Stimulated activated CD8-positive, alpha-beta memory T cell treated with anti-CD3 and anti-CD28 coated beads, Interleukin-4, amount 100 ng/mL, for 4 hours (primary cell): Measurements from ENCODE around the gene PREB.

Source experiments
- DNase-seq, 2 donors: peaks; one replicate each; pipeline ENCODE4 v3.0.0-alpha.2; 2020; ENCODE audit warnings: low read depth in 2 of 2, low spot score in 1 of 2

PREB gene

GRCh38 chr2:27096748-27097297 lies 37.6 kb downstream of the PREB start:
- no peak for DNase-seq

- no peak for DNase-seq
Measured at GRCh38 chr2:27095745-27096651, 38.4 kb downstream of the PREB start.

DNA sequence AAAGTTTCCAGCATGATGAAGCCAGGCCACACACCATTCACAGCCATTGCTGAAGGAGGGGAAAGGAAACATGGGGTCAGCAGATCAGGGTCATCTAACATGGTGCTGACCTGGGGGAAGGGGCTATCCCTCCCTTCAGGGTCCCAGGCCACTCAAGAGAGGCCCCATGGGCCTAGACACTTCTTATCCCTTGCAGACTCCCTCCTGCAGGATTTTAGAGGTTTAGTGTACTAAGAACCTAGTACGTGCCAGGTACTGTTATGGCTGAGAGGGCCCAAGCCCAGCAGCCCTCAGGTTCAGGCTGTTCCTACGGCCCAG lies 39.0 kb downstream of the PREB start:
- DNase-seq: no peak

DNA sequence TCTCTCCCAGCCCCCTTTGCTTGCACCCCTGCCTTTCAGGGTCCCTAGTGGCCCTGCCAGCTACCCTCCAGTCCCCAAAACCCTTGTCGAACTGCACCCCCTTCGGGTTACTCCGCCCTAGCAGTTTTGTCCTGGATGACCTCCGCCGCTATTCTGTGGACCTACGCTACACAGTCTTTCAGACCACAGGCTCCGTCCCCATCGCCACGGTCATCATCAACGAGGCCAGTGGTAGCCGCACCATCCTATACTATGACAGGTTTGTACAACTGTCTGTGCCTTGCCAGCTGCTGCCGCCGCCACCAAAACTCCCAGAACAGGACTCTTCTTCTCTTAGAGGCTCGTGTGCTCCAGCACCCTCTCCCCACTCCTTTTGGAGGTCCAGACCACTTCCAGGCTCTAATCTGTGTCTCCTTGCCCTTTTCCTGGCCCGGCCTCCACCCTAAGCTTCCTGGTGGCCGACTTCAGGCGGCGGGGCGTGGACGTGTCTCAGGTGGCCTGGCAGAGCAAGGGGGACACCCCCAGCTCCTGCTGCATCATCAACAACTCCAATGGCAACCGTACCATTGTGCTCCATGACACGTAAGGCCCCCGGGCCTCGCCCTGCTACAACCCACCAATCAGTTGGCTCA lies 40.0 kb downstream of the PREB start:
- no peak for DNase-seq

- no peak for DNase-seq
Measured at GRCh38 chr2:27093430-27094352, 40.7 kb downstream of the PREB start.

- DNase-seq: no peak
Measured at GRCh38 chr2:27092696-27093429, 41.6 kb downstream of the PREB start.

DNA sequence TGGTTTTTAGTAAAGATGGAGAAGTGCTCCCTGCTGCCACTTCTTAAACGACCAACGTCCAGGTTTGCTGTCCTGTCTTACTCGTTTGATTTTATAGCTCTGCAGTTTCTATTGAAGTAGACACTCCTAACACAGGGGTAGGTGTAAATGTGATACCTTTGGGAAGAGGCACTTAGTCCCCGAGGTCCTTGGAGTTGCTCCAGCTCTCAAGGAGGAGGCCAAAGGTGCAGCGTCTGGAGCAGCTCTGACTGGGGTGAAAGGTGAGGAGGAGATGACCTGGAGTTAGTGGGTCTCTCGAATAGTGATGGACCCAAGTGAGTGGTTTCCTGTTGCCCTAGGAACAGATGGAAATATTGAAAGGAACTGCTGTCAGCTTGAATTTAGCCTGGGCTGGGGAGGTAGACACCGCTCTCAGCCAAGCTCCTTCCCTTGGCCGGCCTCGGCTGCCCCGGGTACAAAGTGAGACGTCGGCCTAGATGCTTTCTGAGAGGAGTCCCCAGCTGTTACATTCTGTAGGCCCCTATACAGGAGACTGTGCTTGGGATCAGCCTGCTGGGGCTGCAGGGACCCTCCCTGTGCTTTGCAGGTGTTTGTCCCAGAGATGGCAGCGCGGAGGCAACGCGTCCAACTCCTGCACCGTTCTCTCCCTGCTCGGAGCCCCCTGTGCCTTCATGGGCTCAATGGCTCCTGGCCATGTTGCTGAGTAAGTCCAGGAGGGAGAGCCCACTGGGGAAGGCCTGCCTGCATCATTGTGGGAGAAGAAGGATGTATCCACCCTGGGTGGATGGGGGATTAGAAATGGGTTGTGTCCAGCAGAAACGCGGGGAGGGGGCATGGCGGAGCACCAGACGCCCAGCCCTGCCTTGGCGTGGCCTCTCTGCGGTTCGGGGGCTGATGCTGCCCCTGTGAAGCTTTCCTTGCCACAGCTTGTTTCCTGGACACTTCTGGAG lies 42.4 kb downstream of the PREB start:
- no peak for DNase-seq

DNA sequence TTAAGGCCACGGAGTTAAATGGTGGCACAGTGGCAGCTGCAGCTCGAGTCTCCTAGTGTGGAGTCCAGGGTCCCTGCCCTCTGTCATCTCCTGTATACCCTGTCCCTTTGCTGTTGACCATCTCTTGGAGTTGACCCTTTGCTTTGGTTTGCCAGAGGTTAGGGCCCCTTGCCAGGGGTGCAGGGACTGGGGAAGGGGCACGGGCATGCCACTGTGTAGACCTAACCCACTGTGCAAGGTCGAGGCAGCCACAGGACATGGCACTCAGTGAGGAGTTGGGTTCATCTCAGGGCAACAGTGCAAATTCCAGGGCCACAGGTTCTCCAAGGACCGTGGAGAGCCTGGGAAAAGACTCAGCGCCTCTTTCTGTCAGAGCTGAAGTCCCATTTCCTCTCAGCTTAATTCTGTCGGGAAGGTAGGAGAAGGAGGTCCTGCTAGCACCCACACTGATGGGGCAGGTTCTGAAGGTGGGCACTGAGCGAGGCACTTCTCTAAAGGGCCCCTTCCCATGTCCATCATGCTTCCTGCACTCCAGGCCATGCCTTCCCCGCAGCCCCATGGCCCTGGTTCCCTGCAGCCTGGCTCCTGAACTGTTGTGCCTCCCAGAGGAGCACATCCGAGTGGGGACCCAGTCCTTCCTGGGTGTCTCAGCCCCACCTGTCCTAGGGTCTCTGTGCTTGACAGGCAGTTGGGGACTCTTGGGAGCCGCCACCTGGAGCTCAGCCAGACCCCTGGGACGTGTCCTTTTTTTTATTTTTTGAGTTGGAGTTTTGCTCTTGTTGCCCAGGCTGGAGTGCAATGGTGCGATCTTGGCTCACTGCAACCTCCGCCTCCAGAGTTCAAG lies 45.1 kb downstream of the PREB start:
- DNase-seq: no peak

DNA sequence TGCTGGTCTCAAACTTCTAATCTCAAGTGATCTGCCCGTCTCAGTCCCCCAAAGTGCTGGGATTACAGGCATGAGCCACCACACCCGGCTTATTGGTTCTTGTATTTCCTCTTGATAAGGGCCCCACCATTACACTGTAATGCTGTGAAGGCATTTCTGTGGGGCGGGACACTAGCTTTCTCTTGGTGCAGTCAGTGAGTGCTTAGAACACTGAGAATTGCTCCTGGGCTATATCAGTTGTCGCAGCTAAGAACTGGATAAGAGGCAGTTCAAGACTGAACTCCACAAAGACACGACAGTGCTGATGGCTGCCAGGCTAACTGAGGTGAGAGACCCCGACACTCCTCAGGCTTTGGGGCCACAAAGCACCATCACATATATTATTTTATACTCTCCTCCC lies 45.8 kb downstream of the PREB start:
- DNase-seq: no peak

DNA sequence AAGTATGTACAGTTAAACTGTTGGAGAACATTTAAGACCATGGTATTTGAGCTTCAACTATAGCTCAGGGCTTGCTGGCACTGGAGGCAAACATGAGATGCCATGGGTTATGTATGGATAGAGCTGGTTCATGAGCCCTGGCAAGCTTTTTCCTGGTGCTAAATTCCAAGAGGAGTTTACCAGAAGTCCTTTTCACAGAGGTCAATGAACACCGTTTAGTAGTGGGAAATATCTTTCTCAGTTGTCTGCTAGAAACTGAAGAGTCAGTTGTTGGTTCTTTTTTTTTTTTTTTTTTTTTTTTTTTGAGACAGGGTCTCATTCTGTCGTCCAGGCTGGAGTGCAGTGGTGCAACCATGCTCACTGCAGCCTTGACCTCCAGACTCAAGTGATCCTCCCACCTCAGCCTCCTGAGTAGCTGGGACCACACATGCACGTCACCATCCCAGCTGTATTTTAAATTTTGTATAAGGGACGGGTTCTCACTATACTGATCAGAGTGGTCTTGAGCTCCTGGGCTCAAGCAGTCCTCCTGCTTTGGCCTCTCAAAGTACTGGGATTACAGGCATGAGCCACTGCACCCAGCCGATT lies 46.5 kb downstream of the PREB start:
- no peak for DNase-seq

GRCh38 chr2:27086724-27087593 lies 47.5 kb downstream of the PREB start, which contains the start of gene KHK:
TSS of gene KHK (plus strand) at chr2:27086772. CDS start at chr2:27087260, 488 bp downstream.
- DNase-seq: no peak

GRCh38 chr2:27086090-27086723 lies 48.2 kb downstream of the PREB start:
- peak; percentile 94 to 95 for DNase-seq

- no peak for DNase-seq
Measured at GRCh38 chr2:27085673-27086089, 48.8 kb downstream of the PREB start.

DNA sequence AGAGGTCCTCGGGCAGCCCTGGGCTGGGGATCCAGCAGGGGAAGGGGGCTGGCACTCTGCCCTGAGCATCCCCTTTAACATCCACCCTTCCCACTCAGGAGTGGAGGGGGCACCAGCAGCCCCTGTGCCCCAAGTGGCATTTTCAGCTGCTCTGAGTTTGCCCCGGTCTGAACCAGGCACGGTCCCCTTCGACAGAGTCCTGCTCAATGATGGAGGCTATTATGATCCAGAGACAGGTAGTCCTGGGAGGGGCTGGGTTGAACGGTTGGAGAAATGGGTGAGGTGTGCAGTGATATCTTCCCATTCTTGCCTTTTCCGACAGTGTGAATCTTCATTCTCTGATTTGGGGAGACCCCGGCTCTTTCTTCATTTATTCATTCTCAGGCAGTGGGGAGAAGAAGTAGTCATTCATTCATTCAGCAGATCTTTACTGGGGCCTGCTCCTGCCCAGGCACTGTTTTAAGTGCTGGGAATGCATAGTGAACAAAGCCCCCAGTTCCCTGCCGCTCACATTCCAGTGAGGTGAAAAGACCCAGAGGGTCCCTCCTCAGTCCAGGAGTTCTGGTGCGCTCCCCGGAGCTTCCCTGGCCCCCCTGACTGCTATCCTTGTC lies 49.3 kb downstream of the PREB start:
- no peak for DNase-seq

GRCh38 chr2:27084297-27085061 lies 50.0 kb downstream of the PREB start:
- DNase-seq: no peak
